Measurements from ENCODE around the gene CDH16.
A peak's percentile ranks its signal among the peaks of the same experiment; 100 is the strongest.

The CDH16 gene

GRCh38 chr16:66927918-66928649, 9.4 kb upstream of the CDH16 start:
- no peak for DNase-seq

DNA sequence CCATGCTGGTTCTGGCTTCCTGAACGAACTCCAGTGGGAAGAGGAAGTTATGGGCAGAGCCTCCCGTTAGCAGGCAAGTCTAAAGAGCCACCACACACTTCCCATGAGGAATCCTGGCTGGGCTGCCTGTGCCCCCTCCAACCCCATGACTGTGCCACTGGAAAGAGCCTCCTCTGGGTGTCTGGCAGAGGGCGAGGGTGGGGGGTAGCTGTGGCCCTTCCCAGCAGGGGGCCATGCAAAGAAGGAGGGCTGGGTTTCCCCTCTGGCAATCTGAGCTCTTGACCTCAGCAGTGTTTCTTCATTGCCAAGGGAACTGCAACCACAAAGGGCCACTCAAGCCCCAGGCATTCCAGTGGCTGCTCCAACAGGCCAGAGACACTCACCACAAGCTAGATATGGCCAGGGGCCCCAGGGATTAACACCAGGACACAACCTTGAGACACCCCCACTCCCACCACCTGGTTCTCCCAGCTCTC, 8.3 kb upstream of the CDH16 start:
- DNase-seq, result no peak

- no peak for DNase-seq
These were observed 7.7 kb upstream of the CDH16 start for GRCh38 chr16:66926171-66926947.

DNA sequence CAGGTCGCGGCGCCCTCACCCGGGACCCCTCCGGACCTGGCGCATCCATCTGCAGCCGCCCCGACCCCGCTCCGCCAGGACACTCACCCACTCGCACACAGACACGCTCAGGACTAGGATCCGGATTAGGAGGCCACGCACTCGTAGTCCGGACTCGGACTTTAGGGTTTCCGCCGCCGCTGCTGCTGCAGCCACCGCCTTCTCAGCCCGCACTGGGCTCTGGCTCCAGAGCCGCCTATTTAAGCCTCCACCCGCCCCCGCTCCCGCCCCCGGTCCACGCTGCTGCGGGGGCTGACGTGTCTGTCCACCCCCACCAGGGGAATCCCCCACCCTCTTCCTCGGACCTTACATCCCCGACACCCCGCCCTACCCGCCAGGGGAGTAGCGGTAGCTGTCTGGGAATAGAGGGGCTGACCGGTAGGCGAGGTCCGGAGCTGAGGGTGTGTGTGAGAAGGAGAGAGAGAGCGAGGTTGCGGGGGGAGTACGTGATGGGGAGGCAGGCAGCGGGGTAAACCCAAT, 6.7 kb upstream of the CDH16 start, which contains the start of gene RRAD:
Gene RRAD, minus strand, starts transcription at position 214 of the 519 bp plus-strand sequence. CDS start 356 bp downstream, outside the sequence.
- DNase-seq, result no peak

- DNase-seq, result peak; percentile 54
These were observed 6.0 kb upstream of the CDH16 start for GRCh38 chr16:66924527-66925321.

DNA sequence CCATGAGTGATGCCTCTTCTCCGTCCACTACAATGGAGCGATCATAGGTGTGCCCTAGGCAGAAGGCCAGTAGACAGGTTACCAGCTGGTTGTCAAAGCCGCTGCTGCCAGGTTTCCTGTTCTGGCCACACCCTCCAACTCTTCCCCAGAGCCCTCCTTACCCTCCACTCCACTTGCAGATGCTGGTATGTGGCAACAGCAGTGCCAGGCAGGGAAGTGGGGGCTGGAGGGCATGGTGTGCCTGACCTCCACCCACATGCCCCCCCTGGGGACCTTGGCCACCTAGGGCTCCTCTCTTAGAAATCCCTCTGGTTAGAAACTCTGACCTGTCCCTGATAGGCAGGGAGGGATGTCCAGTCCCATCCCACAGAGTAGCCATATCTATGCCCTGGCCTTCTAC, 5.2 kb upstream of the CDH16 start:
- no peak for DNase-seq

DNA sequence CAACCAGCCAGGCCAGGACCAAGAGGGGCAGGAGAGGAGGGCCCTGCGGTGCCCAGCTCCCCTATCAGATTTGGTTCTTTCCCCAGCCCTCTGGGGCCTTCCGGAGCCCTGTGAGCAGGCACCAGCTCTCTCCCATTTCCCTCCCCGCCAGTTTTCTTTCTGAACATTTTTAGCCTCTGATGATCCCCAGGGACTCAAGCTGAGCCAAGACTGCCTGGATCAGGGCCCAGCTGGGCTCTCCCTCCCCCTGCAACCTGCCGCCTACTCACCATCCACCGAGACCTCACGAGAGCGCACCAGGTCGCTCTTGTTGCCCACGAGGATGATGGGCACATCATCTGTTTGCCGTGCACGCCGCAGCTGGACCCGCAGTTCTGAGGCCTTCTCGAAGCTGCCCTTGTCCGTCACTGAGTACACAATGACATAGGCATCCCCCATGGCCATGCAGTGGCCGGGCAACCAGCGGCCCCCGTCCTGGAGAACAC, 4.6 kb upstream of the CDH16 start:
- no peak for DNase-seq

DNA sequence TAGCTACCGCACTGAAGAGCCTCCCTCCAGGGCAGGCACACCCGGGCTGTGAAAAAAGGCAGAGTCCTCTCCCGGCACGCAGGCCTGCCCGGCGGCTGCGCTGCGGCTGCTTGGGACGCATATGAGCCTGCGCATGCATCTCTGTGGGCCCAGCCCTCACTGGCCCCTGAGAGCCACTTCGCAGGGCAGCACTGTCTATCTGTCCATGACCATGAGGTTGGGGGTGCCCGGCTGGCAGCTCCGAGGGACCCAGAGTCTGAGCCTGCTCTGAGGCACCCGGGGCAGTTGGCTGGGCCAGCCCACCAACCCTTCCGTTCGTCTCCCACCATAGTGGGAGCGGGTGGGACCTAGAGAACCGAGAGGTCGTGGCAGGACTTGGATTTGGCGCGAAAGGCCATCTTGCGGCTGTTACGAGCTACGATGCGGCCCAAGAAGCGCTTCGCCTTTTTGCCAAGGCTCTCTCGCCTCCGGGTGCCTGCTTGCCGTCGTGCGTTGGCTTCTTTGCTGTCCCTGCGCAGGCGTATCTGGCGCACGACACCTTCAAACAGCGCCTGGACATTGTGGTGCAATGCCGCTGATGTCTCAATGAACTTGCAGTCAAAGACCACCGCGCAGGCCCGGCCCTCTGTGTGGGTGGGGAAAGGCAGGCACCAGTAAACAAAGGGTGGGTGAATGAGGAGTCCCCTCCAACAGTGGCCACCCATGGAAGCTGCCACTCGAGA, 3.2 kb upstream of the CDH16 start:
- no peak for DNase-seq

DNA sequence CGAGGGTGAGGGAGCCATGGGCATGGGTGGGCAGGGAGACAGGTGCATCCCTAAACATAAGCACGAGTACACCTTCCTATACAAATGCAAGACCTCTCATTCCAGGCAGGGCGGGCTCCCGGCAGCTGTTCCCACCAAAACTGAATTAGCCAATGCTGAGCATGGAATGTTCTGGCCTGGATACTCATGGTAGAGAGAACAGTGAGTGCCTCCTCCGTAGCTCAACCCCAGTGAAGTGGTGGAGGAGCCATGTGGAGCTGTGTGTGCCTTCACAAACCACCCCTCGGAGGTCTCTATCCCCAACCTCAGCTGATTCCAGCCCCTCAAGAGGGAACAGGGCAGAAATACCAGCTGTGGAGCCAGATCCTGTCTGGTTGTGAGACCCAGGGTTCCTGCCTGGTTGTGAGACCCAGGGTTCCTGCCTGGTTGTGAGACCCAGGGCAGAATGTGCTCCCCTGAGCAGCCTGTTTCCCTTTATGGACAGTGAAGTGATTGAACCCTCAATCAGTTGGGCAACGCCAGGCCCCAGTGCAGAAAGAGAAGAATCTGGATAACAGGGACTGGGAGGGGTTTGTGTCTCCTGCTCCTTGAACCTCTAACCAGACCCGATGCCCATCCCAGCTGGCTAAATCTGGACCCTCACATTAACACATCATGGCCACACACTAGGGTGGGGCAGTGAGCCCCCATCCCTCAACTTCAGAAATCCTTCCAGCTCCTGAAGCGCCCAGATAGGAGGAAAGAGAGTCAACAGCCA, 2.4 kb upstream of the CDH16 start:
- no peak for DNase-seq

GRCh38 chr16:66920299-66920590, 1.6 kb upstream of the CDH16 start:
- DNase-seq, result no peak

- DNase-seq, result no peak
These were observed 1.0 kb upstream of the CDH16 start for GRCh38 chr16:66919569-66920298.

GRCh38 chr16:66918355-66918754, 330 bp downstream of the CDH16 start:
- no peak for DNase-seq

DNA sequence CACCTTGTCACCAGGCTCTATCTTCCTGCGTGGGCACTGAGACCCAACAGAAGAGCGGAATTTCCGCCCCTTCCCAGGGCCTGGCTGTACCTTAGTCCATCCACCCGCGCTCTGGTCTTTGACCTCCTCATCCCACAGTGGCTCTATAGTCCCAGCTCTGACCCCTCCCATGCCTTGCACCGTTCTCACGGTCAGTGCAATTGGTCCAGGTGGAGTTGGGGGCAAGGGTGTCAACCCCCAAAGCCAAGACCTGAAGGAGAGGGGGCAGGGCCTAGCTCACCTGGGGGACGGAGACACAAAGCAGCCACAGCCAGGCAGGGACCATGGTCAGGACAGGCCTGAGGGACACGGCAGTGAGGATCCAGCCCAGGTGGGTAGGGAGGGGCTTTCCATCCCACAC, 944 bp downstream of the CDH16 start:
- DNase-seq, result no peak

- DNase-seq, result no peak
These were observed 2.2 kb downstream of the CDH16 start for GRCh38 chr16:66916518-66916917.

- DNase-seq, result no peak
These were observed 3.6 kb downstream of the CDH16 start for GRCh38 chr16:66915041-66915440.

GRCh38 chr16:66914541-66914940, 4.1 kb downstream of the CDH16 start:
- DNase-seq, result no peak

GRCh38 chr16:66913711-66914110, 5.0 kb downstream of the CDH16 start:
- no peak for DNase-seq

DNA sequence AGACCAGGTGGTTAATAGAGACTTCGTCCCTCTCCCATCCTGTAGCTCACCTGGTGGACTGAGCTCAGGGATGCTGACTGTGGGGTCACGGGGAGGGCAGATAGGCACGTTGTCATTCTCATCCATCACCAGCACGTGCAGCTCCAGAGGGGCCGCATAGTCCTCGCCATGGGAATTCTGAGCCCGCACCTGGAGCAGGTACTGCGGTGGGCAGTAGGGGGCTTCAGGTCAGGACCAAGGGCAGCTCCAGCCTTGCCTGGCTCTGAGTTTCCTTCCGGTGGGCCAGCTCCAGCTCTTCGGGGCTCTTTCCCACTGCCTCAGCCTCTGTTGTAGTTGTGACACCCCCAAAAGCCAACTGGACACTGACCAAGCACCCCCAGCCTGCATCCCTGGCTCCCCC, 5.6 kb downstream of the CDH16 start:
- DNase-seq, result no peak

- no peak for DNase-seq
These were observed 6.9 kb downstream of the CDH16 start for GRCh38 chr16:66911801-66912200.

- DNase-seq, result no peak
These were observed 7.6 kb downstream of the CDH16 start for GRCh38 chr16:66911112-66911511.
